Measurements from ENCODE around the gene EPB42. TPM values are rescaled to one million over a fixed set of nuclear protein-coding genes. Genes with fewer than 3 reads are reported as not detected.

Gene EPB42
- total RNA-seq, 4 donors from 2014 or later: 0.30 to 0.44 TPM; not detected in 2

GRCh38 chr15:43225201-43225949 lies 4.6 kb upstream of the EPB42 start:
- Histone ChIP-seq H3K4me3 (no peak overlapping the region), H3K4me1 (peaks cover 0 to 4% (median 0%) of the 10 kb centered on the region in 4 donors), H3K36me3 (no peaks in the 10 kb centered on the region), H3K27me3 (no peaks in the 10 kb centered on the region), H3K27ac (no peak overlapping the region), H3K9me3 (no peaks in the 10 kb centered on the region)
- peak in 1 of 2 donors; percentile 57 for DNase-seq (ENCODE audit: low spot score in 2 of 2)
- TF ChIP-seq CTCF (IDR thresholded peaks at IDR 0.05) (peak; percentile 23 to 60 (median 46)), EP300 (IDR thresholded peaks at IDR 0.05) (no peak), POLR2A (IDR thresholded peaks at IDR 0.05) (no peak)
- 45 to 50% methylated on average over 16 of the region's 16 CpGs for WGBS, 2 donors

- no peaks in the 10 kb centered on the region for H3K4me1 ChIP-seq
- no peaks in the 10 kb centered on the region for H3K27me3 ChIP-seq
- no peak overlapping the region for H3K27ac ChIP-seq
- no peak for DNase-seq (ENCODE audit: low spot score in 2 of 2)
- no peaks in the 10 kb centered on the region for H3K36me3 ChIP-seq
- TF ChIP-seq POLR2A (IDR thresholded peaks at IDR 0.05) (no peak), EP300 (IDR thresholded peaks at IDR 0.05) (no peak), CTCF (IDR thresholded peaks at IDR 0.05) (no peak)
- 56% methylated on average over 1 of the region's 1 CpG for WGBS, 2 donors
- H3K4me3 ChIP-seq: no peak overlapping the region
- H3K9me3 ChIP-seq: peaks cover 0 to 3% (median 0%) of the 10 kb centered on the region in 4 donors
Observed at GRCh38 chr15:43221422-43221821, 604 bp upstream of the EPB42 start.

GRCh38 chr15:43219929-43220928 lies 589 bp downstream of the EPB42 start:
- H3K4me1 ChIP-seq: no peaks in the 10 kb centered on the region
- H3K4me3 ChIP-seq: no peak overlapping the region
- no peak overlapping the region for H3K27ac ChIP-seq
- H3K27me3 ChIP-seq: no peaks in the 10 kb centered on the region
- DNase-seq (ENCODE audit: low spot score in 2 of 2): no peak
- TF ChIP-seq POLR2A (IDR thresholded peaks at IDR 0.05): no peak
- TF ChIP-seq CTCF (IDR thresholded peaks at IDR 0.05): no peak
- no peak for TF ChIP-seq EP300 (IDR thresholded peaks at IDR 0.05)
- H3K9me3 ChIP-seq: peaks cover 0 to 3% (median 0%) of the 10 kb centered on the region in 4 donors
- no peaks in the 10 kb centered on the region for H3K36me3 ChIP-seq
- WGBS, 2 donors: 86 to 88% methylated on average over 16 of the region's 16 CpGs

GRCh38 chr15:43218908-43219706 lies 1.7 kb downstream of the EPB42 start:
- Histone ChIP-seq H3K27me3 (no peaks in the 10 kb centered on the region), H3K36me3 (no peaks in the 10 kb centered on the region), H3K4me3 (no peak overlapping the region), H3K4me1 (no peaks in the 10 kb centered on the region), H3K27ac (no peak overlapping the region), H3K9me3 (peaks cover 0 to 3% (median 0%) of the 10 kb centered on the region in 4 donors)
- no peak for DNase-seq (ENCODE audit: low spot score in 2 of 2)
- no peak for TF ChIP-seq EP300 (IDR thresholded peaks at IDR 0.05)
- no peak for TF ChIP-seq POLR2A (IDR thresholded peaks at IDR 0.05)
- TF ChIP-seq CTCF (IDR thresholded peaks at IDR 0.05): no peak
- 37 to 43% methylated on average over 13 of the region's 13 CpGs for WGBS, 2 donors
